ENCODE measurements around the gene CD52.

- TF ChIP-seq CTCF (IDR thresholded peaks at IDR 0.05) (no peak), POLR2A (IDR thresholded peaks at IDR 0.05) (no peak)
Observed at GRCh38 chr1:26361605-26362122, 43.9 kb downstream of the CD52 start.
